Mesendoderm (in vitro differentiated cells): Measurements from ENCODE around the gene AIG1.

Source experiments
- DNase-seq: peaks from one replicate; pipeline ENCODE4 v3.0.0; 2013
- H2AK5ac ChIP-seq: 2 replicates; pipeline ENCODE4 v1.6.1; 2013; ENCODE audit warnings: low read length, inconsistent platforms
- H2BK120ac ChIP-seq: 2 replicates; pipeline ENCODE4 v1.6.1; 2013; ENCODE audit warnings: low read depth, mild to moderate bottlenecking, low read length, moderate library complexity, mixed read lengths
- H2BK15ac ChIP-seq: replicated peaks from 2 replicates; pipeline ENCODE4 v1.6.1; 2013; ENCODE audit warnings: low read depth, mild to moderate bottlenecking, moderate library complexity
- H2BK5ac ChIP-seq: 2 replicates; pipeline ENCODE4 v1.6.1; 2013; ENCODE audit warnings: low read length, inconsistent platforms
- H3K18ac ChIP-seq: 2 replicates; pipeline ENCODE4 v1.6.1; 2013; ENCODE audit warnings: mild to moderate bottlenecking, low read length, mixed read lengths
- H3K23ac ChIP-seq: one replicate; pipeline ENCODE4 v1.6.1; 2013; ENCODE audit warnings: low read length
- H3K27ac ChIP-seq: 2 replicates; pipeline ENCODE4 v1.5.1; 2013; ENCODE audit warnings: low read depth, mild to moderate bottlenecking, inconsistent platforms, low read length, moderate library complexity
- H3K27me3 ChIP-seq: 2 replicates; pipeline ENCODE4 v1.6.1; 2013; ENCODE audit warnings: low read length, control low read depth, mild to moderate bottlenecking, inconsistent platforms; ENCODE audit not compliant: insufficient read depth, poor library complexity
- H3K36me3 ChIP-seq: 2 replicates; pipeline ENCODE4 v1.6.1; 2013; ENCODE audit warnings: low read length, inconsistent platforms; ENCODE audit not compliant: control insufficient read depth, insufficient read depth
- H3K4ac ChIP-seq: one replicate; pipeline ENCODE4 v1.6.1; 2013; ENCODE audit warnings: low read depth, mild to moderate bottlenecking, low read length, moderate library complexity
- H3K4me1 ChIP-seq: 2 replicates; pipeline ENCODE4 v1.6.1; 2013; ENCODE audit warnings: low read depth, low read length, inconsistent platforms; ENCODE audit not compliant: control insufficient read depth
- H3K4me2 ChIP-seq: 2 replicates; pipeline ENCODE4 v1.6.1; 2013; ENCODE audit warnings: low read length
- H3K4me3 ChIP-seq: 2 replicates; pipeline ENCODE4 v1.5.1; 2013; ENCODE audit warnings: mild to moderate bottlenecking, low read length
- H3K56ac ChIP-seq: one replicate; pipeline ENCODE4 v1.6.1; 2013; ENCODE audit warnings: low read length
- H3K79me1 ChIP-seq: 2 replicates; pipeline ENCODE4 v1.6.1; 2013; ENCODE audit warnings: low read length, inconsistent platforms
- H3K79me2 ChIP-seq: 2 replicates; pipeline ENCODE4 v1.6.1; 2013; ENCODE audit warnings: mild to moderate bottlenecking, low read length; ENCODE audit not compliant: control insufficient read depth, insufficient read depth
- H3K9ac ChIP-seq: 2 replicates; pipeline ENCODE4 v1.6.1; 2013; ENCODE audit warnings: low read length, inconsistent platforms
- H4K5ac ChIP-seq: one replicate; pipeline ENCODE4 v1.6.1; 2013; ENCODE audit warnings: low read length
- H4K8ac ChIP-seq: one replicate; pipeline ENCODE4 v1.6.1; 2013; ENCODE audit warnings: low read depth, mild to moderate bottlenecking, control low read depth, low read length, moderate library complexity
- WGBS: extraction: QIAGEN DNeasy Blood & Tissue Kit; methylation state at CpG from one replicate; pipeline ENCODE4 v1.1.7; 2013; ENCODE audit warnings: low lambda C conversion rate, missing lambda C conversion rate; ENCODE audit not compliant: insufficient coverage; ENCODE audit errors: extremely low coverage; 5-methylcytosine and 5-hydroxymethylcytosine counted together

AIG1 gene

DNA sequence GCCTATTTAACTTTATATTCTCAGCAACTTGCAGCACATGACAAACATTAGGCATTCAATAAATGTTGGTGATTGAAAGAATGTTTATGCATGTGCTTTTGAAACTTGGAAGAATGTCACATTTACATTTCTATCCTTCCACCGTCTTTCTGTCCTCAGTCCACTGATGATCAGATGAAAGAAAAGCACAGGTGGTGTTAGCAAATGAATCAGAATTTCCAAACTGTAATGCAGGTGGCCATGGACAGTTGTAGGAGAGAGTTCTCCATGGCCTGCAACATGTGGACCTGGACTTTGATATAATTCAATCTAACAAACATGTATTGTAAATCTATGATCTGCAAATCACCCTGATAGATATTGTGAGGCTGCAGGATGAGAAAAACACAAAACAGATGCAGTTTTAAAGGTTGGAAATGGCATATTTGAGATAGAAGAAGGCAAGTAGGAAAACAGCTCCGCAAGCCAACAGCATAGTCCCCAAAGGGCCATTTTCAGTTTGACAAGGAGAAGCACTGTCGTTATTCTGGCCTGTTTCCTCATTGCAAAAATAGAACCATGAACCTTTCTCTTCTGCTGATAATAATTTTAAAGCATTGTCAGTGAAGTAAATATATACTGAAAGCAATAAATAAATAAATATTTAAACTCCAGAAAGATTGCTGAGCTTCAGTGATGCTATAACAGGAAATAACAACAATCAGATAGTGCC is 119.4 kb downstream of the AIG1 start:
- no CpG with 5 or more reads among the region's 3 CpGs for WGBS
- no peaks in the 10 kb centered on the region for H3K27me3 ChIP-seq
- no peak overlapping the region for H2AK5ac ChIP-seq
- H3K4ac ChIP-seq, result no peak overlapping the region
- H2BK120ac ChIP-seq, result no peak overlapping the region
- H3K27ac ChIP-seq, result no peak overlapping the region
- H3K4me2 ChIP-seq, result no peak overlapping the region
- DNase-seq, result no peak
- H3K9ac ChIP-seq, result no peak overlapping the region
- H3K4me1 ChIP-seq, result no peaks in the 10 kb centered on the region
- no peak overlapping the region for H3K4me3 ChIP-seq
- no peak overlapping the region for H3K56ac ChIP-seq
- no peak overlapping the region for H4K5ac ChIP-seq
- no peaks in the 10 kb centered on the region for H3K36me3 ChIP-seq
- H3K79me1 ChIP-seq, result no peaks in the 10 kb centered on the region
- H4K8ac ChIP-seq, result no peak overlapping the region
- H3K23ac ChIP-seq, result no peak overlapping the region
- H2BK15ac ChIP-seq, result no peak overlapping the region
- no peak overlapping the region for H3K18ac ChIP-seq
- H2BK5ac ChIP-seq, result no peak overlapping the region
- H3K79me2 ChIP-seq, result no peaks in the 10 kb centered on the region

DNA sequence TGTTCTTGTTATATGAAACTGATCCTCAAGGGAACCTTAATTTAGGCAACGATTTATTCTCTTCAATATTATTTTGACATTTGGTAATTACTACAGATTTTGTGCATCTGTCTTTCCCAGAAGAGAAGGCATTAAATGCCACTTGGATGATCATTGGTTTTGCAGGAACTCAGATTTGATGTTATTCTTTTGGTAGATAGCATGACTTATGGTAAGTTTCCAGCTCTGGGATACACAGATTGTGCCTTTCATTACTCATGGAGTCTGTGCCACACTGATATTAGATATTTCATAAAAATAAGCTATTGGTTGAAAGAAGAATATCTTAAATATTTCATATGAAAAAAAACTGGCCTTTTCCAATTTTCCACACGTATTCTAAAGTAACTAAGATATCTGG is 120.1 kb downstream of the AIG1 start:
- Histone ChIP-seq H3K23ac (no peak overlapping the region), H3K9ac (no peak overlapping the region), H3K4me3 (no peak overlapping the region), H4K5ac (no peak overlapping the region), H3K4me2 (no peak overlapping the region), H2BK120ac (no peak overlapping the region), H3K56ac (no peak overlapping the region), H3K27ac (no peak overlapping the region), H3K27me3 (no peaks in the 10 kb centered on the region), H3K36me3 (no peaks in the 10 kb centered on the region), H2BK5ac (no peak overlapping the region), H3K79me1 (no peaks in the 10 kb centered on the region), H3K4me1 (no peaks in the 10 kb centered on the region), H2AK5ac (no peak overlapping the region), H3K4ac (no peak overlapping the region), H4K8ac (no peak overlapping the region), H3K18ac (no peak overlapping the region), H3K79me2 (no peaks in the 10 kb centered on the region), H2BK15ac (no peak overlapping the region)
- whole genome bisulfite sequencing, result no CpG with 5 or more reads among the region's 2 CpGs
- DNase-seq, result no peak

DNA sequence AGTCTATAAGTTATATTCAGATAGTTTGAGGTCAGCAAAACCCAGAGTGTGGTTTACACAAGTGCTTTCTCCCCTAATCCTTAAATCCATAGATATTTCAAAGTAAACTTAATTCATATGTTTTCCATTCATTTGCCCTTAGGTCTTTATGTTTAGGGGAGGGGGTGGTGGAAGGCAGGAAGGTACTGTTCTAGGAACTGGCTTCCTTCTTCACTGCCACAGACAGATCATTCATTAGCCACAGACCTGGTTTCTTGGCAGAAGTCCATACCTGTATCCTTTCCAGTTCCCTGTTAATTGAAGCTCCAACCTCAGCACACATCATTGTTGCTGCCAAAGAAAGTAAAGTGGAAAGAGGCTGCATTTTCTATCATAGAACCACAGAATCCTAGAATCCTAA is 123.0 kb downstream of the AIG1 start:
- H3K27ac ChIP-seq, result no peak overlapping the region
- no peak overlapping the region for H3K56ac ChIP-seq
- H3K36me3 ChIP-seq, result no peaks in the 10 kb centered on the region
- no peak overlapping the region for H3K23ac ChIP-seq
- no peak overlapping the region for H3K4me3 ChIP-seq
- H4K8ac ChIP-seq, result no peak overlapping the region
- H3K27me3 ChIP-seq, result no peaks in the 10 kb centered on the region
- H3K18ac ChIP-seq, result no peak overlapping the region
- H2BK5ac ChIP-seq, result no peak overlapping the region
- no peak overlapping the region for H4K5ac ChIP-seq
- no peak overlapping the region for H2AK5ac ChIP-seq
- no peak overlapping the region for H2BK15ac ChIP-seq
- no peak overlapping the region for H3K4me2 ChIP-seq
- H3K9ac ChIP-seq, result no peak overlapping the region
- no peaks in the 10 kb centered on the region for H3K79me2 ChIP-seq
- H2BK120ac ChIP-seq, result no peak overlapping the region
- H3K79me1 ChIP-seq, result no peaks in the 10 kb centered on the region
- no peak for DNase-seq
- H3K4me1 ChIP-seq, result no peaks in the 10 kb centered on the region
- H3K4ac ChIP-seq, result no peak overlapping the region

DNA sequence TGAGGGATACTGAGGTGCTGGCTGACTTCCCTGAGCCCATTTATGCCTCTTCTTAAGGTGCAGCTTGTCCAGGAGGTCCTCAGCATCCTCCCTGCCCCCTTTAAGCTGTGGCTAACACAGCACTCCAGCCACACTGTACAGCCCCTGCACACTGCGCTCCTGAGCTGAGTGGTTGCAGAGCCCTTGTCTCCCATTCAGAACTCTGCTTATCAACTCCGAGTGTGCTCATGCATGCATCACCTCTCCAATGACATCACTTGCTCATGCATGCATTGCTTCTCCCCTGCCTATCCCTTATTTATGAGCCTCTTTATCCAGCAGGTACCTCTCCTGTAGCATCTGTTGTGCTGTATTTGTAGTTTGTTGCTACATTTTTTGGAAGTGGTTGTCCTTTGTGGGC is 124.6 kb downstream of the AIG1 start:
- Histone ChIP-seq H3K27me3 (no peaks in the 10 kb centered on the region), H2BK120ac (no peak overlapping the region), H3K4me2 (no peak overlapping the region), H3K79me1 (no peaks in the 10 kb centered on the region), H3K36me3 (no peaks in the 10 kb centered on the region), H4K8ac (no peak overlapping the region), H3K9ac (no peak overlapping the region), H3K4me3 (no peak overlapping the region), H3K79me2 (no peaks in the 10 kb centered on the region), H3K18ac (no peak overlapping the region), H3K23ac (no peak overlapping the region), H2BK5ac (no peak overlapping the region), H2BK15ac (no peak overlapping the region), H3K27ac (no peak overlapping the region), H4K5ac (no peak overlapping the region), H3K4me1 (no peaks in the 10 kb centered on the region), H3K56ac (no peak overlapping the region), H3K4ac (no peak overlapping the region), H2AK5ac (no peak overlapping the region)
- no peak for DNase-seq
- no CpG with 5 or more reads among the region's 2 CpGs for WGBS

DNA sequence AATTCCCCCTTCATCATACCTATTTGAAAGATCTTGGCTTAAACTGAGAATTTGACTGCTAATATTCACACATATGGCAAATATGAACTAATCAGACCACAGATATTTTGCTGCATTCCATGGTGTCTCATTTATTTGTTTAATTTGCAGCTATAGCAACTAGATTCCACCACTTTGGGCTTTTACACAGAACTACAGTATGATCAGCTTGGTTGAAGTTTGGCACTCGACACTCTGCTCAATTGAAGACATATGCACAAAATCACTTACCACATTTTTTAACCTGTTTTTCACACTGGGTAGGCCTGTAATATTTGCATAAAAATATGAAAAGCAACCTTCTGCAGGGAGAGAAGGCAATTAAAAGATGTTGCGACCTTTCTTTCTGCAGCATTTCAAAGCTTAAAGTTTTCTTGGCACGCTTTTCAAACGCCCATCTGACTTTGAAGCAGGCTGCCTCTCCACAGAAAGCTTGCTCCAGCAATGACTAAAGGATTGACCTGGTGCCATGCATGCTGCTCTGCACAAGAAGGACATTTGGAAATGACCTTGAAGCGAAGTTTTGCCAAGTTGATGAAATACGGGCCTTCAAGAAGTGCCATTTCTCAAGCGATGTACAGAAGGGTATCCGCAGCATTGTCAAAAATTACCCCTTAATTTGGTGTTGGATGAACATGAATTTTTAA is 126.7 kb downstream of the AIG1 start:
- H2BK5ac ChIP-seq, result no peak overlapping the region
- no CpG with 5 or more reads among the region's 8 CpGs for WGBS
- no peaks in the 10 kb centered on the region for H3K36me3 ChIP-seq
- no peaks in the 10 kb centered on the region for H3K79me2 ChIP-seq
- no peak overlapping the region for H2AK5ac ChIP-seq
- DNase-seq, result no peak
- no peak overlapping the region for H4K5ac ChIP-seq
- no peak overlapping the region for H3K4ac ChIP-seq
- H3K27ac ChIP-seq, result no peak overlapping the region
- H4K8ac ChIP-seq, result no peak overlapping the region
- no peak overlapping the region for H3K56ac ChIP-seq
- no peaks in the 10 kb centered on the region for H3K79me1 ChIP-seq
- H2BK15ac ChIP-seq, result no peak overlapping the region
- H3K18ac ChIP-seq, result no peak overlapping the region
- H3K4me2 ChIP-seq, result no peak overlapping the region
- H3K27me3 ChIP-seq, result no peaks in the 10 kb centered on the region
- no peak overlapping the region for H3K4me3 ChIP-seq
- H3K4me1 ChIP-seq, result no peaks in the 10 kb centered on the region
- H3K23ac ChIP-seq, result no peak overlapping the region
- no peak overlapping the region for H3K9ac ChIP-seq
- no peak overlapping the region for H2BK120ac ChIP-seq

DNA sequence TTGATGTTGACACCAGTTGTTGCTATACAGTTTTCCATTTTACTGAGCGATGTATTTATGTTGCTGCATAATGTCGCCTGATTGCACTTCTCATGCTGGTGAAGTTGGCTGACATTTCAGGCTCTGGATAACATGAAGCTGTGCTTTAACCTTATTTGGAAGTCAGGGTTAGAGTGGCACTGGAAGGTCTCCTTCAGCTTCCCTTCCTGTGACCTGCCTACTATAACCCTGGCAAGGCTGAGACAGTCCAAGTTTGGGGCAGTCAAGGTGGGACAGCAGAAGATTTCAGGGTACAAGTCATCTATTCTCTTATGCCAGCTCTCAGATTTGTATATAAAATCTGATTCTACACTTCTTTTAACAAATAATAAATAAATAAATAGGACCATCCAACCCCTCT is 127.6 kb downstream of the AIG1 start:
- no peaks in the 10 kb centered on the region for H3K79me1 ChIP-seq
- H3K4me2 ChIP-seq, result no peak overlapping the region
- no peaks in the 10 kb centered on the region for H3K4me1 ChIP-seq
- DNase-seq, result no peak
- H3K56ac ChIP-seq, result no peak overlapping the region
- H3K9ac ChIP-seq, result no peak overlapping the region
- H3K27me3 ChIP-seq, result no peaks in the 10 kb centered on the region
- H4K8ac ChIP-seq, result no peak overlapping the region
- H2BK5ac ChIP-seq, result no peak overlapping the region
- no peaks in the 10 kb centered on the region for H3K36me3 ChIP-seq
- no peak overlapping the region for H3K18ac ChIP-seq
- no peak overlapping the region for H3K4me3 ChIP-seq
- H3K23ac ChIP-seq, result no peak overlapping the region
- no peak overlapping the region for H3K4ac ChIP-seq
- no peak overlapping the region for H2AK5ac ChIP-seq
- no peaks in the 10 kb centered on the region for H3K79me2 ChIP-seq
- H4K5ac ChIP-seq, result no peak overlapping the region
- no peak overlapping the region for H2BK15ac ChIP-seq
- H3K27ac ChIP-seq, result no peak overlapping the region
- H2BK120ac ChIP-seq, result no peak overlapping the region
- no CpG with 5 or more reads among the region's 2 CpGs for WGBS
